CD14-positive monocyte (primary cell): ENCODE data around the gene TYMP. TPM values are rescaled to one million over a fixed set of nuclear protein-coding genes. Genes with fewer than 3 reads are reported as not detected.

ENCODE experiments used
- DNase-seq, 3 donors: peaks; one replicate each; pipeline ENCODE4 v3.0.0-alpha.2; 2011 to 2022
- H2AFZ ChIP-seq: 2 replicates; pipeline ENCODE4 v1.6.0; 2012; ENCODE audit warnings: mild to moderate bottlenecking, low read depth, low read length, inconsistent platforms; ENCODE audit not compliant: insufficient read depth, poor library complexity, severe bottlenecking
- H3K27ac ChIP-seq, 2 donors: 1 replicate in 1 of 2; 2 replicates in 1 of 2; pipeline ENCODE4 v1.5.1; 2012 to 2013; ENCODE audit warnings: low read length in 2 of 2, control low read depth in 1 of 2, inconsistent platforms in 1 of 2, low read depth in 1 of 2, mild to moderate bottlenecking in 1 of 2
- H3K27me3 ChIP-seq, 2 donors: one replicate each; pipeline versions ENCODE4 v1.6.0 to v1.6.1; 2011 to 2013; ENCODE audit warnings: low read length in 2 of 2; ENCODE audit not compliant: control insufficient read depth in 2 of 2, insufficient read depth in 2 of 2
- H3K36me3 ChIP-seq, 2 donors: replicated peaks in 1 of 2; 1 replicate in 1 of 2; 2 replicates in 1 of 2; pipeline versions ENCODE4 v1.5.1 to v1.6.1; 2012 to 2013; ENCODE audit warnings: low read length in 2 of 2, control low read depth in 1 of 2, inconsistent platforms in 1 of 2, mild to moderate bottlenecking in 1 of 2; ENCODE audit not compliant: insufficient read depth in 2 of 2, control insufficient read depth in 1 of 2
- H3K4me1 ChIP-seq, 2 donors: 1 replicate in 1 of 2; 2 replicates in 1 of 2; pipeline versions ENCODE4 v1.5.1 to v1.6.1; 2012 to 2013; ENCODE audit warnings: low read length in 2 of 2, control low read depth in 1 of 2, inconsistent platforms in 1 of 2, mild to moderate bottlenecking in 1 of 2, moderate library complexity in 1 of 2; ENCODE audit not compliant: insufficient read depth in 2 of 2, control insufficient read depth in 1 of 2
- H3K4me2 ChIP-seq: replicated peaks from 2 replicates; pipeline ENCODE3; 2012; ENCODE audit warnings: low read length, moderate library complexity, mild to moderate bottlenecking; ENCODE audit not compliant: poor library complexity, severe bottlenecking; ENCODE audit errors: extremely low read depth
- H3K4me3 ChIP-seq, 3 experiments: fragments of 200-600 bp in 1 of 3; sonication (generic) in 1 of 3; replicated peaks in 1 of 3; 1 replicate in 2 of 3; 2 replicates in 1 of 3; pipeline ENCODE4 v1.5.1; 2011 to 2013; ENCODE audit warnings: low read length in 3 of 3, mild to moderate bottlenecking in 3 of 3, control low read depth in 2 of 3, low read depth in 2 of 3, inconsistent platforms in 1 of 3, moderate library complexity in 1 of 3
- H3K79me2 ChIP-seq: 2 replicates; pipeline ENCODE4 v1.6.0; 2012; ENCODE audit warnings: mild to moderate bottlenecking, control low read depth, inconsistent platforms, low read length, moderate library complexity; ENCODE audit not compliant: insufficient read depth
- H3K9ac ChIP-seq: 2 replicates; pipeline ENCODE4 v1.6.0; 2017; ENCODE audit warnings: low read length, mild to moderate bottlenecking; ENCODE audit not compliant: insufficient read depth, poor library complexity, severe bottlenecking
- H3K9me3 ChIP-seq, 2 donors: replicated peaks in 1 of 2; 1 replicate in 1 of 2; 2 replicates in 1 of 2; pipeline versions ENCODE4 v1.5.1 to v1.6.1; 2012 to 2013; ENCODE audit warnings: low read length in 2 of 2, control low read depth in 1 of 2; ENCODE audit not compliant: control insufficient read depth in 1 of 2, insufficient read depth in 1 of 2
- H4K20me1 ChIP-seq: 2 replicates; pipeline ENCODE4 v1.6.0; 2012; ENCODE audit warnings: mild to moderate bottlenecking, low read length, control low read depth, moderate library complexity; ENCODE audit not compliant: insufficient read depth
- H3K27ac Mint-ChIP-seq, 7 donors: one replicate each; pipeline ENCODE4 v1.8.0; 2020; ENCODE audit warnings: mild to moderate bottlenecking in 7 of 7, mixed read lengths in 7 of 7, moderate library complexity in 6 of 7, inconsistent platforms in 2 of 7
- H3K27me3 Mint-ChIP-seq, 3 donors: one replicate each; pipeline ENCODE4 v1.8.0; 2021 to 2022; ENCODE audit warnings: low read depth in 3 of 3, mild to moderate bottlenecking in 3 of 3, mixed read lengths in 3 of 3, moderate library complexity in 3 of 3, inconsistent platforms in 1 of 3
- H3K36me3 Mint-ChIP-seq, 2 donors: one replicate each; pipeline ENCODE4 v1.8.0; 2020; ENCODE audit warnings: mixed read lengths in 2 of 2, inconsistent platforms in 1 of 2, mild to moderate bottlenecking in 1 of 2
- H3K4me1 Mint-ChIP-seq: one replicate; pipeline ENCODE4 v1.8.0; 2020; ENCODE audit warnings: mild to moderate bottlenecking, mixed read lengths
- H3K4me3 Mint-ChIP-seq, 2 donors: one replicate each; pipeline ENCODE4 v1.8.0; 2020; ENCODE audit warnings: mild to moderate bottlenecking in 2 of 2, mixed read lengths in 2 of 2, moderate library complexity in 1 of 2
- H3K9me3 Mint-ChIP-seq, 7 donors: one replicate each; pipeline ENCODE4 v1.8.0; 2020 to 2022; ENCODE audit warnings: mixed read lengths in 7 of 7, mild to moderate bottlenecking in 6 of 7, moderate library complexity in 6 of 7, inconsistent platforms in 2 of 7
- CTCF ChIP-seq: fragments of 200-600 bp; IDR thresholded peaks from one replicate; pipeline ENCODE4 v1.8.0; 2022; ENCODE audit warnings: antibody characterized with exemption, mild to moderate bottlenecking
- WGBS: methylation state at CpG from one replicate; pipeline ENCODE4 v1.1.5; 2013; ENCODE audit warnings: missing lambda C conversion rate; ENCODE audit not compliant: insufficient coverage; 5-methylcytosine and 5-hydroxymethylcytosine counted together
- intact Hi-C, 2 donors: fragments of 100-400 bp; cut with micrococcal nuclease; formaldehyde crosslinking; loops; one replicate each; pipeline versions ENCODE4 v1.15.0 to v1.15.1; 2023
- polyA plus RNA-seq, 3 donors: library from polyadenylated mRNA; depleted of rRNA in 1 of 3; unstranded in 2 of 3; stranded (reverse) in 1 of 3; fragments of 300-500 nt in 2 of 3; fragments of >200 nt in 1 of 3; fragmentation: Illumina TruSeq in 2 of 3; gene quantifications; 1 replicate in 2 of 3; 2 replicates in 1 of 3; pipeline ENCODE4 v1.2.3, GENCODE V29; 2012 to 2021

Gene TYMP
- polyA plus RNA-seq, 3 donors: 787 to 994 (median 955) TPM

- H3K27ac ChIP-seq: no peak overlapping the region
- intact Hi-C loops: no loop called here
- no peak overlapping the region for H3K4me3 ChIP-seq
- Mint-ChIP-seq H3K9me3 (no peaks in the 10 kb centered on the region), H3K4me3 (no peak overlapping the region), H3K4me1 (peaks cover 5% of the 10 kb centered on the region), H3K27ac (no peak overlapping the region), H3K36me3 (no peaks in the 10 kb centered on the region), H3K27me3 (peaks cover 2 to 8% (median 5%) of the 10 kb centered on the region in 3 donors)
- WGBS: no CpG with 5 or more reads among the region's 5 CpGs
- no peaks in the 10 kb centered on the region for H3K4me1 ChIP-seq
- no peak overlapping the region for H3K4me2 ChIP-seq
- TF ChIP-seq CTCF: no peak
- no peaks in the 10 kb centered on the region for H3K9me3 ChIP-seq
- H2AFZ ChIP-seq: no peak overlapping the region
- no peaks in the 10 kb centered on the region for H3K27me3 ChIP-seq
- no peak overlapping the region for H3K9ac ChIP-seq
- H3K36me3 ChIP-seq: no peaks in the 10 kb centered on the region
- DNase-seq: no peak
- no peaks in the 10 kb centered on the region for H3K79me2 ChIP-seq
- H4K20me1 ChIP-seq: no peaks in the 10 kb centered on the region
Measured at GRCh38 chr22:50556703-50557102, 26.9 kb upstream of the TYMP start.

GRCh38 chr22:50553310-50553709, 23.5 kb upstream of the TYMP start:
- Mint-ChIP-seq H3K36me3 (peaks cover 1 to 3% of the 10 kb centered on the region in 2 donors), H3K27ac (no peak overlapping the region), H3K9me3 (peaks cover 0 to 3% (median 0%) of the 10 kb centered on the region in 7 donors), H3K27me3 (peaks cover 2 to 9% (median 7%) of the 10 kb centered on the region in 3 donors), H3K4me3 (no peak overlapping the region), H3K4me1 (peaks cover 10% of the 10 kb centered on the region)
- Histone ChIP-seq H3K4me1 (peaks cover 13 to 21% of the 10 kb centered on the region in 2 donors), H3K4me2 (no peak overlapping the region), H3K4me3 (no peak overlapping the region), H3K36me3 (no peaks in the 10 kb centered on the region), H4K20me1 (no peaks in the 10 kb centered on the region), H3K27ac (no peak overlapping the region), H2AFZ (no peak overlapping the region), H3K79me2 (peaks cover 7% of the 10 kb centered on the region), H3K9ac (no peak overlapping the region), H3K27me3 (no peaks in the 10 kb centered on the region), H3K9me3 (no peaks in the 10 kb centered on the region)
- DNase-seq: no peak
- no peak for TF ChIP-seq CTCF
- intact Hi-C loops: no loop called here
- 95% methylated on average over 7 of the region's 8 CpGs for WGBS
